Dendritic cell treated with granulocyte-macrophage colony-stimulating factor and Interleukin-4, amounts not matched to agents 40 ng/mL and 50 ng/mL, for 4 days (primary cell): ENCODE data around the gene PTCRA.
A peak's percentile ranks its signal among the peaks of the same experiment; 100 is the strongest.

Source experiments
- H3K27ac Mint-ChIP-seq: one replicate; pipeline ENCODE4 v1.8.0; 2022; ENCODE audit warnings: mild to moderate bottlenecking, mixed read lengths
- H3K27me3 Mint-ChIP-seq: one replicate; pipeline ENCODE4 v1.8.0; 2022; ENCODE audit warnings: mild to moderate bottlenecking, mixed read lengths
- H3K36me3 Mint-ChIP-seq: one replicate; pipeline ENCODE4 v1.8.0; 2022; ENCODE audit warnings: low read depth, mixed read lengths
- H3K4me1 Mint-ChIP-seq: one replicate; pipeline ENCODE4 v1.8.0; 2022; ENCODE audit warnings: low read depth, mixed read lengths
- H3K4me3 Mint-ChIP-seq: one replicate; pipeline ENCODE4 v1.8.0; 2022; ENCODE audit warnings: mild to moderate bottlenecking, moderate library complexity, mixed read lengths
- H3K9me3 Mint-ChIP-seq: one replicate; pipeline ENCODE4 v1.8.0; 2022; ENCODE audit warnings: mixed read lengths
- intact Hi-C: fragments of 100-400 bp; cut with micrococcal nuclease; formaldehyde crosslinking; loops from one replicate; pipeline ENCODE4 v1.15.0; 2022

The PTCRA gene

GRCh38 chr6:42963855-42964605 lies 48.2 kb downstream of the PTCRA start:
- H3K9me3 Mint-ChIP-seq = no peaks in the 10 kb centered on the region
- intact Hi-C loops = no loop called here
- H3K27ac Mint-ChIP-seq = no peak overlapping the region
- H3K4me3 Mint-ChIP-seq = no peak overlapping the region
- H3K36me3 Mint-ChIP-seq = peaks cover 71% of the 10 kb centered on the region
- H3K4me1 Mint-ChIP-seq = peaks cover 33% of the 10 kb centered on the region
- H3K27me3 Mint-ChIP-seq = peaks cover 32% of the 10 kb centered on the region

GRCh38 chr6:42966571-42966970 lies 50.7 kb downstream of the PTCRA start:
- intact Hi-C loops = no loop called here
- no peak overlapping the region for H3K4me3 Mint-ChIP-seq
- no peak overlapping the region for H3K27ac Mint-ChIP-seq
- H3K36me3 Mint-ChIP-seq = peaks cover 81% of the 10 kb centered on the region
- H3K4me1 Mint-ChIP-seq = peaks cover 29% of the 10 kb centered on the region
- no peaks in the 10 kb centered on the region for H3K9me3 Mint-ChIP-seq
- H3K27me3 Mint-ChIP-seq = peaks cover 10% of the 10 kb centered on the region

GRCh38 chr6:42967228-42967627 lies 51.4 kb downstream of the PTCRA start:
- peaks cover 36% of the 10 kb centered on the region for H3K4me1 Mint-ChIP-seq

GRCh38 chr6:42968126-42968701 lies 52.4 kb downstream of the PTCRA start:
- H3K4me1 Mint-ChIP-seq = peaks cover 37% of the 10 kb centered on the region
- peaks cover 65% of the 10 kb centered on the region for H3K36me3 Mint-ChIP-seq
- intact Hi-C loops = no loop called here
- no peak overlapping the region for H3K27ac Mint-ChIP-seq
- H3K27me3 Mint-ChIP-seq = no peaks in the 10 kb centered on the region
- no peak overlapping the region for H3K4me3 Mint-ChIP-seq
- H3K9me3 Mint-ChIP-seq = no peaks in the 10 kb centered on the region

More at GRCh38 chr6:42967228-42967627, 51.4 kb downstream of the PTCRA start:
- Mint-ChIP-seq H3K27me3 (peaks cover 3% of the 10 kb centered on the region), H3K9me3 (no peaks in the 10 kb centered on the region), H3K27ac (no peak overlapping the region), H3K4me3 (no peak overlapping the region), H3K36me3 (peaks cover 75% of the 10 kb centered on the region)
- intact Hi-C loops = no loop called here

- no peaks in the 10 kb centered on the region for H3K27me3 Mint-ChIP-seq
- intact Hi-C loops = no loop called here
- H3K4me1 Mint-ChIP-seq = peaks cover 37% of the 10 kb centered on the region
- H3K9me3 Mint-ChIP-seq = no peaks in the 10 kb centered on the region
- H3K4me3 Mint-ChIP-seq = no peak overlapping the region
- H3K27ac Mint-ChIP-seq = no peak overlapping the region
- H3K36me3 Mint-ChIP-seq = peaks cover 62% of the 10 kb centered on the region
These were observed 52.9 kb downstream of the PTCRA start for GRCh38 chr6:42968783-42969182.

GRCh38 chr6:42969431-42969830 lies 53.6 kb downstream of the PTCRA start:
- no peak overlapping the region for H3K27ac Mint-ChIP-seq
- H3K4me1 Mint-ChIP-seq = peaks cover 37% of the 10 kb centered on the region
- no peaks in the 10 kb centered on the region for H3K27me3 Mint-ChIP-seq
- no peaks in the 10 kb centered on the region for H3K9me3 Mint-ChIP-seq
- H3K4me3 Mint-ChIP-seq = no peak overlapping the region
- intact Hi-C loops = no loop called here
- H3K36me3 Mint-ChIP-seq = peaks cover 59% of the 10 kb centered on the region

- H3K27ac Mint-ChIP-seq = no peak overlapping the region
- H3K9me3 Mint-ChIP-seq = no peaks in the 10 kb centered on the region
- no peak overlapping the region for H3K4me3 Mint-ChIP-seq
- intact Hi-C loops = no loop called here
- H3K4me1 Mint-ChIP-seq = peaks cover 37% of the 10 kb centered on the region
- H3K36me3 Mint-ChIP-seq = peaks cover 54% of the 10 kb centered on the region
- H3K27me3 Mint-ChIP-seq = no peaks in the 10 kb centered on the region
These were observed 54.1 kb downstream of the PTCRA start for GRCh38 chr6:42969934-42970333.

- peaks cover 43% of the 10 kb centered on the region for H3K36me3 Mint-ChIP-seq
- H3K27me3 Mint-ChIP-seq = no peaks in the 10 kb centered on the region
- H3K4me3 Mint-ChIP-seq = no peak overlapping the region
- H3K4me1 Mint-ChIP-seq = peaks cover 37% of the 10 kb centered on the region
- no peaks in the 10 kb centered on the region for H3K9me3 Mint-ChIP-seq
- intact Hi-C loops = no loop called here
- H3K27ac Mint-ChIP-seq = peak overlapping the region; percentile 32
These were observed 55.2 kb downstream of the PTCRA start for GRCh38 chr6:42970871-42971612.

- H3K4me1 Mint-ChIP-seq = peaks cover 33% of the 10 kb centered on the region
- no peaks in the 10 kb centered on the region for H3K9me3 Mint-ChIP-seq
- peaks cover 40% of the 10 kb centered on the region for H3K36me3 Mint-ChIP-seq
- no peak overlapping the region for H3K4me3 Mint-ChIP-seq
- peak overlapping the region; percentile 32 for H3K27ac Mint-ChIP-seq
- intact Hi-C loops = no loop called here
- no peaks in the 10 kb centered on the region for H3K27me3 Mint-ChIP-seq
These were observed 56.0 kb downstream of the PTCRA start for GRCh38 chr6:42971746-42972327.

GRCh38 chr6:42973926-42974325 lies 58.1 kb downstream of the PTCRA start:
- Mint-ChIP-seq H3K4me3 (no peak overlapping the region), H3K9me3 (no peaks in the 10 kb centered on the region), H3K27ac (no peak overlapping the region), H3K36me3 (peaks cover 35% of the 10 kb centered on the region), H3K27me3 (no peaks in the 10 kb centered on the region), H3K4me1 (peaks cover 38% of the 10 kb centered on the region)
- intact Hi-C loops = no loop called here

GRCh38 chr6:42974919-42975505 lies 59.2 kb downstream of the PTCRA start:
- H3K9me3 Mint-ChIP-seq = no peaks in the 10 kb centered on the region
- H3K36me3 Mint-ChIP-seq = peaks cover 29% of the 10 kb centered on the region
- no peaks in the 10 kb centered on the region for H3K27me3 Mint-ChIP-seq
- H3K27ac Mint-ChIP-seq = no peak overlapping the region
- peaks cover 46% of the 10 kb centered on the region for H3K4me1 Mint-ChIP-seq
- H3K4me3 Mint-ChIP-seq = no peak overlapping the region
- intact Hi-C loops = no loop called here
